Mesendoderm (in vitro differentiated cells): ENCODE measurements around the gene LRRC37A3.
"Not testable (repeated sequence)": the region's sequence is repeated elsewhere in the genome, so short reads cannot be mapped to it uniquely, and the experiment has no call there.

Source experiments
- DNase-seq: peaks from one replicate; pipeline ENCODE4 v3.0.0; 2013
- H2AK5ac ChIP-seq: 2 replicates; pipeline ENCODE4 v1.6.1; 2013; ENCODE audit warnings: low read length, inconsistent platforms
- H2BK120ac ChIP-seq: 2 replicates; pipeline ENCODE4 v1.6.1; 2013; ENCODE audit warnings: low read depth, mild to moderate bottlenecking, low read length, moderate library complexity, mixed read lengths
- H2BK15ac ChIP-seq: replicated peaks from 2 replicates; pipeline ENCODE4 v1.6.1; 2013; ENCODE audit warnings: low read depth, mild to moderate bottlenecking, moderate library complexity
- H2BK5ac ChIP-seq: 2 replicates; pipeline ENCODE4 v1.6.1; 2013; ENCODE audit warnings: low read length, inconsistent platforms
- H3K18ac ChIP-seq: 2 replicates; pipeline ENCODE4 v1.6.1; 2013; ENCODE audit warnings: mild to moderate bottlenecking, low read length, mixed read lengths
- H3K23ac ChIP-seq: one replicate; pipeline ENCODE4 v1.6.1; 2013; ENCODE audit warnings: low read length
- H3K27ac ChIP-seq: 2 replicates; pipeline ENCODE4 v1.5.1; 2013; ENCODE audit warnings: low read depth, mild to moderate bottlenecking, inconsistent platforms, low read length, moderate library complexity
- H3K27me3 ChIP-seq: 2 replicates; pipeline ENCODE4 v1.6.1; 2013; ENCODE audit warnings: low read length, control low read depth, mild to moderate bottlenecking, inconsistent platforms; ENCODE audit not compliant: insufficient read depth, poor library complexity
- H3K36me3 ChIP-seq: 2 replicates; pipeline ENCODE4 v1.6.1; 2013; ENCODE audit warnings: low read length, inconsistent platforms; ENCODE audit not compliant: control insufficient read depth, insufficient read depth
- H3K4ac ChIP-seq: one replicate; pipeline ENCODE4 v1.6.1; 2013; ENCODE audit warnings: low read depth, mild to moderate bottlenecking, low read length, moderate library complexity
- H3K4me1 ChIP-seq: 2 replicates; pipeline ENCODE4 v1.6.1; 2013; ENCODE audit warnings: low read depth, low read length, inconsistent platforms; ENCODE audit not compliant: control insufficient read depth
- H3K4me2 ChIP-seq: 2 replicates; pipeline ENCODE4 v1.6.1; 2013; ENCODE audit warnings: low read length
- H3K4me3 ChIP-seq: 2 replicates; pipeline ENCODE4 v1.5.1; 2013; ENCODE audit warnings: mild to moderate bottlenecking, low read length
- H3K56ac ChIP-seq: one replicate; pipeline ENCODE4 v1.6.1; 2013; ENCODE audit warnings: low read length
- H3K79me1 ChIP-seq: 2 replicates; pipeline ENCODE4 v1.6.1; 2013; ENCODE audit warnings: low read length, inconsistent platforms
- H3K79me2 ChIP-seq: 2 replicates; pipeline ENCODE4 v1.6.1; 2013; ENCODE audit warnings: mild to moderate bottlenecking, low read length; ENCODE audit not compliant: control insufficient read depth, insufficient read depth
- H3K9ac ChIP-seq: 2 replicates; pipeline ENCODE4 v1.6.1; 2013; ENCODE audit warnings: low read length, inconsistent platforms
- H4K5ac ChIP-seq: one replicate; pipeline ENCODE4 v1.6.1; 2013; ENCODE audit warnings: low read length
- H4K8ac ChIP-seq: one replicate; pipeline ENCODE4 v1.6.1; 2013; ENCODE audit warnings: low read depth, mild to moderate bottlenecking, control low read depth, low read length, moderate library complexity
- WGBS: extraction: QIAGEN DNeasy Blood & Tissue Kit; methylation state at CpG from one replicate; pipeline ENCODE4 v1.1.7; 2013; ENCODE audit warnings: low lambda C conversion rate, missing lambda C conversion rate; ENCODE audit not compliant: insufficient coverage; ENCODE audit errors: extremely low coverage; 5-methylcytosine and 5-hydroxymethylcytosine counted together

The LRRC37A3 gene

DNA sequence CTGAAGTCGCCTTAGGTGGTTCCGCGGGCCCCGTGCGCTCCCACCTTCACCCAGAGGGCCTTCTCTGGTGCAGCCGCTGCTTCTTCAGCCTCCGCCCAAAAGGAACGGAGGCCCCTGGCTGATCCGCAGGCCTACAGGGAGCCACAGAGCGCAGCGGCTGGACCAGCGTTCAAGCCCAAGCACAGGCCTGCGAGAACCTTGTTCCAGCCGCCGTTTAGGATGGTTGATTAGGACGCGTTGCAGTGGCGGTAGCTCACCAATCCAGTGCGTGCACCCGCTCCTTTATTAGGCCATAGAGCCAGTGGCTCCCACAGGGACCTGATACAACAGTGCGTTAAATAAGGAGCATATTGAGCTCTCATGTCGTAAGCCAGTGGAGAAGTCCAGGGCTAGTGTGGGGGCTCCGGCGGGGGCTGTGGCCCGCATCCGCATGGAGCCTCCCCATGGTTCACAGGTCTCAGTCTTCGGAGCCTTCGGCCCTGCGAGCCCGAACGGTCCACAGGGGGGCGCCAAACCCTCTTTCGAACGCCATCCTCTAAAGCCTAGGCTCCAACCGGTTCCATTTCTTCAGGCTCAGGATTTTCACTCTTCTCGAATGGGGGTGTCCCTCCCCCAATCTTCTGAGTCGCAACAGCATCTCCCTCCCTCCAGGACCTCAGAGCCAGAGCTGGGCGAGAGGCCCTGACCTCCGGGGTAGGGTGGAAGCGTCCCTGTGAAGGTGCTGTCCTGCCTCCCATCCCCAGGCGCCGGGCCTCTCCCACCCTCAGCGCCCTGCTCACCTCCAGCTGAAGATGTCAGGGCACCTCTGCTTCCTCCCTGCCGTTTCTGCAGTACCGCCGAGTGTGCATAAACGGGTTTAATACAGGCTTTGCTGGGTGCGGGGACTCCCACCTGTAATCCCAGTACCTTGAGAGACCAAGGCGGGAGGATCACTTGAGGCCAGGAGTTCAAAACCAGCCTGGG is 71.5 kb downstream of the LRRC37A3 start:
- H3K4me1 ChIP-seq, H3K27me3 ChIP-seq, H3K4ac ChIP-seq, H3K79me1 ChIP-seq, H3K36me3 ChIP-seq, H3K4me3 ChIP-seq, H3K23ac ChIP-seq, H3K79me2 ChIP-seq, H3K9ac ChIP-seq, H3K18ac ChIP-seq, H3K4me2 ChIP-seq, H3K56ac ChIP-seq, H2BK15ac ChIP-seq, H2BK120ac ChIP-seq, H4K8ac ChIP-seq, H3K27ac ChIP-seq, H2BK5ac ChIP-seq, H4K5ac ChIP-seq, H2AK5ac ChIP-seq: not testable (repeated sequence)
- no CpG with 5 or more reads among the region's 49 CpGs for WGBS
- peak; percentile 68 for DNase-seq

- H3K4me3 ChIP-seq, H2BK15ac ChIP-seq, H3K9ac ChIP-seq, H3K27ac ChIP-seq, H3K4me2 ChIP-seq, H4K8ac ChIP-seq, H3K36me3 ChIP-seq, H3K56ac ChIP-seq, H2AK5ac ChIP-seq, DNase-seq, H3K79me1 ChIP-seq, H2BK5ac ChIP-seq, H3K79me2 ChIP-seq, H4K5ac ChIP-seq, H3K4me1 ChIP-seq, H3K4ac ChIP-seq, H3K18ac ChIP-seq, H3K23ac ChIP-seq, H2BK120ac ChIP-seq, H3K27me3 ChIP-seq: not testable (repeated sequence)
- WGBS: no CpG with 5 or more reads among the region's 4 CpGs
Observed at GRCh38 chr17:64846892-64847291, 72.4 kb downstream of the LRRC37A3 start.

DNA sequence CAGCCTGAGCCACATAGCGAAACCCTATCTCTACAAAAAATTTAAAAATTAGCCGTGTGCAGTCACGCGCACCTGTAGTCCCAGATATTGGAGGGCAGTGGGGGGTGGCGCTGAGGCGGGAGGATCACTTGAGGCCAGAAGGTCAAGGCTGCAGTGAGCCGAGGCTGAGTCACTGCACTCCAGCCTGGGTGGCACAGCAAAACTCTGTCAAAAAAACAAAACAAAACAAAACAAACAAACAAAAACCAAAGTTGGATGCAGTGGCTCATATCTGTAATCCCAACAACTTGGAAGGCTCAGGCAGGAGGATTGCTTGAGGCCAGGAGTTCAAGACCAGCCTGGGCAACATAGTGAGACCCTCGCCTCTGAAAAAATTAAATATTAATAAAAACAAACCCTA is 75.4 kb downstream of the LRRC37A3 start:
- no CpG with 5 or more reads among the region's 8 CpGs for WGBS
- not testable (repeated sequence) for H3K56ac ChIP-seq, H3K36me3 ChIP-seq, H2BK15ac ChIP-seq, H2AK5ac ChIP-seq, H2BK120ac ChIP-seq, H3K23ac ChIP-seq, H4K5ac ChIP-seq, DNase-seq, H3K4me3 ChIP-seq, H2BK5ac ChIP-seq, H3K27me3 ChIP-seq, H3K79me1 ChIP-seq, H3K27ac ChIP-seq, H3K79me2 ChIP-seq, H3K4ac ChIP-seq, H3K18ac ChIP-seq, H4K8ac ChIP-seq, H3K4me1 ChIP-seq, H3K4me2 ChIP-seq, H3K9ac ChIP-seq

- H4K8ac ChIP-seq, H3K4me3 ChIP-seq, H2BK15ac ChIP-seq, H2BK120ac ChIP-seq, DNase-seq, H3K9ac ChIP-seq, H3K18ac ChIP-seq, H3K23ac ChIP-seq, H3K27ac ChIP-seq, H4K5ac ChIP-seq, H3K36me3 ChIP-seq, H2BK5ac ChIP-seq, H3K4ac ChIP-seq, H3K79me2 ChIP-seq, H3K79me1 ChIP-seq, H3K56ac ChIP-seq, H3K4me2 ChIP-seq, H3K4me1 ChIP-seq, H3K27me3 ChIP-seq, H2AK5ac ChIP-seq: not testable (repeated sequence)
- WGBS: no CpG with 5 or more reads among the region's 3 CpGs
Observed at GRCh38 chr17:64842900-64843299, 76.4 kb downstream of the LRRC37A3 start.

GRCh38 chr17:64840960-64841359 is 78.3 kb downstream of the LRRC37A3 start:
- H3K23ac ChIP-seq, H2BK15ac ChIP-seq, H3K4me2 ChIP-seq, H3K4ac ChIP-seq, DNase-seq, H3K27me3 ChIP-seq, H3K79me2 ChIP-seq, H2BK120ac ChIP-seq, H4K5ac ChIP-seq, H3K27ac ChIP-seq, H3K4me3 ChIP-seq, H4K8ac ChIP-seq, H3K79me1 ChIP-seq, H3K9ac ChIP-seq, H2AK5ac ChIP-seq, H3K36me3 ChIP-seq, H3K4me1 ChIP-seq, H2BK5ac ChIP-seq, H3K18ac ChIP-seq, H3K56ac ChIP-seq: not testable (repeated sequence)
- no CpG with 5 or more reads among the region's 2 CpGs for WGBS

GRCh38 chr17:64838513-64838912 is 80.8 kb downstream of the LRRC37A3 start:
- not testable (repeated sequence) for H4K8ac ChIP-seq, H3K18ac ChIP-seq, H4K5ac ChIP-seq, H3K79me1 ChIP-seq, H3K27ac ChIP-seq, H2BK120ac ChIP-seq, DNase-seq, H3K4ac ChIP-seq, H3K56ac ChIP-seq, H3K9ac ChIP-seq, H3K4me1 ChIP-seq, H2BK15ac ChIP-seq, H3K4me2 ChIP-seq, H3K4me3 ChIP-seq, H3K79me2 ChIP-seq, H3K27me3 ChIP-seq, H2AK5ac ChIP-seq, H2BK5ac ChIP-seq, H3K36me3 ChIP-seq, H3K23ac ChIP-seq
- WGBS: no CpG with 5 or more reads among the region's 5 CpGs
